IPS DF 19.7 (cell line): ENCODE data around the gene CEND1.

Experiments used
- DNase-seq: peaks from one replicate; pipeline ENCODE4 v3.0.0-alpha.2; 2013; ENCODE audit warnings: low read depth, low spot score

Gene CEND1

DNA sequence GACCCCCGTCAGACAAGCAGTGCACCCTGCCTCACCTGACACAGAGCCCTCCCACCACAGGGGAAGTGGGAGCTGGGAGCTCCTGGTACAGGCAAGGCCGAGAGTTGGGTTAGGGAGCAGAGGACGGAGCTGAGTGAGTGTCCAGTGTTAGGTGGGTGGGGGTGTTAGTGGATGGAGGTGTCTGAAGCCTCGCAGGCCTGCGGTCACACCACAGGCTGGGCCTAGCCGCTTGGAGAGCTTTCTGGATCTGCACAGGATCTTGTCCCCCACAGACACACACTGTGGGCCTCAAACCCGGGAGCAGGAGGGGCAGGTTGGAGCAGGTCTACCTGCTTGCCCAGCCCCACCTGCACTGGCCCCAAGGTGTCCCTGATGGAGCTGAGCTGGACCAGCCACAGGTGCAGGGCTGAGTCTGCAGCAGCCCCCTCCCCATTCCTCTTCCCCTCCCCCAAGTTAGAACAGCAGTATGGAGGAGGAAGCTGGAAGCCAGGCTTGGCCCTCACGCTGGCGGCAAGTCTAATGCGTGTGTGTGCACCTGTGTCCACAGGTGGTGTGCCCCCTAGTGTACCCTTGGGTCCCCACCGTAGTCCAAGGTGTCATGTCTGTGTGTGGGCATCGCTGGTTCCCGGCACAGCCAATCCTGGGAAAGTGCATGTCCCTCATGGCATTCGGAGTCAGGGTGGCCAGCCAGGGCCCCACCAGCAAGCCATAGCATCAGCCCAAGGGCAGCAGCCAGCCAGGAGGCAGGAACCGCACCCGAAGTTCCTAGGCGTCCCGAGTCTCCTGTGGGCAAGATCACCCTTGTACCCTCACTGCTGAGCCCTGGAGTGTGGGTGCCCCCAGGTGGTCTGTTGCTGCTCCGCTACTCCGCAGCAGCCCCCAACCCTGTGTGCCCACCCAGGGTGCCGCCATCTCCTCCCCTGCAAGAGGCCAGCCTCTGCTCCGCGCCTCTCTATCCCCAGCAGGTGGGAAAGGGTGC lies 10.6 kb downstream of the CEND1 start:
- DNase-seq = no peak

GRCh38 chr11:777288-778255 lies 12.3 kb downstream of the CEND1 start, which contains the start of gene GATD1:
TSS of gene GATD1 (minus strand) at chr11:777487. CDS start at chr11:777462, 25 bp downstream.
- no peak for DNase-seq

- no peak for DNase-seq
Measured at GRCh38 chr11:776561-777287, 13.2 kb downstream of the CEND1 start.

GRCh38 chr11:776263-776560 lies 13.7 kb downstream of the CEND1 start:
- DNase-seq = no peak

DNA sequence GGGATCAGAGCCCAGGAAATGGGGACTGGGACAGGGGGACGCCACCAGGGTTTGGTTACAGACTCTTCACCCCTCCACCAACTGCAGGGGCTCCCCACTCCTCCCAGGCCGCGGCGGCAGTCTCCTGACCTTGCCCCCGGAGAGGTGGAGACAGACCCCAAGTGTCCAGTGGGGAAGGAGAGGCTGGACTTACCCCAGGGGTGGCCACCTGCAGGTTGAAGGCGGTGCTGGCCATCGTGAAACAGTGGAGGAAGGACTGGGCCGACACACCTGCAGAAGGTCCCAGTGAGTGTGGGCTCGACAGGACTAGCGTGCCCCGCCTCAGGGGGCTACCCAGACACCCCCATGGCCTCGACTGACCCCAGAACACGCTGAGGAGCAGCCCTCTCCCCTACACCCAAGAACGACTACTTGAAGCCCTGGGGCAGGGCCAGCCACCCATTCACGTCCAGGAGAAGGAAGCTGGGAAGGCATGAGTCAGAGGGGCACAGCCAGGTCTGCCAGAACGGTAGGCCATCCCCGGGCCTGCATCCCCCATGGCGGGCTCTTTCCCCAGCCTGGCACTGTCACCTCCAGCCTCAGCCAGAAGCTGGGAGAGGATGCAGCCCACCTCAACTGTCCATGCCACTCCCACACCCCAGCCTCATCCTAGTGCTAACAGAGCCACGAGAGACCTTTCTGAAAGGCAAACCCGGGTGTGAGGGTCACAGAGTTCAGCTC lies 14.9 kb downstream of the CEND1 start:
- no peak for DNase-seq

GRCh38 chr11:773830-774229 lies 16.1 kb downstream of the CEND1 start:
- DNase-seq = no peak

- no peak for DNase-seq
Measured at GRCh38 chr11:773425-773824, 16.5 kb downstream of the CEND1 start.

DNA sequence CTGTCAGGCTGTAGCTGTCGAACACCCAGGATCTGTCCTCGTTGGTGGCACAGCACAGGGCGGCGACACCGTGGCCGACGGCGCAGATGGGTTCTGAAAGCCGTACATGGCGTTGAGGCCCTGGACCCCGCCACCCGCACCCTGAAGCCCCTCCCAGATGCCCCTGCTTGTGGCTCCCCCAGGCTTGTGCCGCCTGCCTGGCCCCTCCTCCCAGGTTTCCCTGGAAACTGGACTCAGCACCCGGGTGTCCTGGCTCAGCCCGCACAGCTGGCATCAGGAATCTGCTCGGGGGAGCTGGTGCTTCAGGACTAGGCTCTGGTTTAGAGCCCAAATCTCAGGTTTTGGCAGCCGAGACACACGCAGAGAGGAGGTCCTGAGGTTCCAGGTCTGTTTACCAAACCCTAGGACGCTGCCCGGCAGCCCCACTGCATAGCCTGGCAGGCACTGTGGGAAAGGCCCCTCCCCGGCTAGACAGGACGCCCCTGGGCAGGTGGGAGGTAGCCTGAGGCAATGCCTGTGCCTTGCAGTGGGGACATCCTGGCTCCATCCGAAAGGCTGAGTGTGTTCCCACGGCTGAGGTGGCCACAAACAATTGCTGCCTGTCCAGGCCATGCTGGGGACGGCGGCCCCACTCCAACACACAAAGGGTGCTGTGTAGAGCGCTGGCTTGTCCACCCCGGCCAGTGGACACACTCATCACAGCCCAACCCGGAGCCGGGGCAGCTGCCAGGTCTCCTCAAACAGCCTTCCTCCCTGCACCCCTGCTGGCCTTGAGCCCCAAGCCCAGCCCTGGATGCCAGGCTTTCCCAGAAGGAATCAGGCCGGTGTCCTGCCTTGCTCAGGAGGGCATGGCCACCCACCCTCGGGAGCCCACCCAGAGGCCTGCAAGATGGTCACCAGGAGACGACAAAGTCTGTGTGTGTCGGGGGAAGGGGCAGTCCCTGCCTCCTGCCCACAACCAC lies 17.2 kb downstream of the CEND1 start:
- no peak for DNase-seq

DNA sequence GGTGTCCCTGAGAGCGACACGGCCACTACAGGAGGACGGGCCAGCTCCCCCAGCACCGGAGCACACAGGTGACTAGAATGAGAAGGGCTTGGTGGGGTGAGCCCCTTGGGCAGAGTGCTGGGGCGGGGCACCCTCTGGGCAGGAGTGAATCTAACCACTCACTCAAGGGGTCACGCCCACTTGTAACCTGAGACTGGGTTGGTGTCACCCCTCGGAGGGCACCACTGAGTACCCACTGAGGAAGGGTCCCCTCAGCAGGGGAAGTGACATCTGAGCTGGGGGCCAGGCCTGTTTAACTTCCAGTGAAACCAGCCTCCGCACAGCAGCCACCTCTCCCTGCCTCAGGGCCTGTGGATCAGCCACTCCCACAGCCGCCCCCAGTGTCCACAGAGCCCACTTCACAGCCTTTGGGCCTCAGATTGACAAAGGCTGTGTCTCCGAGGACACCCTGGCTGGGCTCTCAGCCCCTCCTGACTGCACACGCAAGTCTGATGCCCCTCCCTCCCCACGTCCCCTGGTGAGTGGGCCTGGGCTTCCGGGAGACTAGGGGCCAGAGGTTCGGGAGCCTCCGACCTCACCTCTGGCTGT lies 18.2 kb downstream of the CEND1 start:
- no peak for DNase-seq

DNA sequence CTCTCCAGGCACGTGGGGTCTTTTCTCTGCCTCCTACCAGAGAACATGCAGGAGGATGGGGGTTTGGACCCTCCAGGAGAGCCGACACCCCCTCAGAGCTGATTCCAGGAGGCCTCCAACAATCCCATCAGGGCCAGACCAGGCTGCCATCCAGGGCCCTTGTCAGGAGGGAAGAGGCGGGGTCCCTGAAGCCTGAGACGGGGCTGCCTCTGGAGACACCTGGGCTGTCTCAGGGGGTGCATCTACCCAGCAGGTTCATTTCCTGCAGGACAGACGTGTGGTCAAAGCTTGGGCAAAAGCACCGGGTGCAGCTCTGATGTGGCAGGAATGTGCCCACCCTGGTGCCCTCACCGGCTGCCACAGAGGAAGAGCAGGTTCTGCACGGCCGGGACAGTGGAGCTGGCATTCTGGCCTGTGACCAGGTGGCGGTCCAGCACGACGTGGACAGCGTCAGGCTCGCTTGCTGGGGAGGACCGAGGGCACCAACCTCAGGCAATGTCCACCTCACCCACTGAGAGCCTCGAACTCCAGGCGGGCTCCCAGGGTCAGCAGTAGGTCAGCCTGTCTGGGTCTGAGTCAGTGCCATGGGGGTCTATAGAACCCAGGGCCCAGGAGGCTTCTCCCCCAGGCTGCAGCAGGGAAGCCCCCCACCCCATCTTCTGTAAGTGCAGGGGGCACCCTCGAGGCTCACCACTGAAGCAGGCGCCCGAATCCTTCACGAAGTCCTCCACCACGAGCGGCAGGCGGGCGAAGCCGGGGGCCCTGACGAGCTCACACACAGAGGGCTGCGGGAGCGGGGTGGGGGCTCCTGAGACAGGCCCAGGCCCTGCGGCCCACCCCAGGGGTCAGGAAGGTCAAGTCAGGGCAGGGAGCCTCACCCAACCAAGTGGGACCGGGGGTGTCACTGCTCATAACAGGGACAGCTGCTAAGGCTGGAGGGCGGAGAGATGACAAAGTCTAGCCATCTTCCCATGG lies 19.0 kb downstream of the CEND1 start:
- no peak for DNase-seq

- no peak for DNase-seq
Measured at GRCh38 chr11:769887-770641, 19.8 kb downstream of the CEND1 start.

GRCh38 chr11:767238-767637 lies 22.7 kb downstream of the CEND1 start:
- no peak for DNase-seq

- DNase-seq = no peak
Measured at GRCh38 chr11:766936-767210, 23.0 kb downstream of the CEND1 start.

DNA sequence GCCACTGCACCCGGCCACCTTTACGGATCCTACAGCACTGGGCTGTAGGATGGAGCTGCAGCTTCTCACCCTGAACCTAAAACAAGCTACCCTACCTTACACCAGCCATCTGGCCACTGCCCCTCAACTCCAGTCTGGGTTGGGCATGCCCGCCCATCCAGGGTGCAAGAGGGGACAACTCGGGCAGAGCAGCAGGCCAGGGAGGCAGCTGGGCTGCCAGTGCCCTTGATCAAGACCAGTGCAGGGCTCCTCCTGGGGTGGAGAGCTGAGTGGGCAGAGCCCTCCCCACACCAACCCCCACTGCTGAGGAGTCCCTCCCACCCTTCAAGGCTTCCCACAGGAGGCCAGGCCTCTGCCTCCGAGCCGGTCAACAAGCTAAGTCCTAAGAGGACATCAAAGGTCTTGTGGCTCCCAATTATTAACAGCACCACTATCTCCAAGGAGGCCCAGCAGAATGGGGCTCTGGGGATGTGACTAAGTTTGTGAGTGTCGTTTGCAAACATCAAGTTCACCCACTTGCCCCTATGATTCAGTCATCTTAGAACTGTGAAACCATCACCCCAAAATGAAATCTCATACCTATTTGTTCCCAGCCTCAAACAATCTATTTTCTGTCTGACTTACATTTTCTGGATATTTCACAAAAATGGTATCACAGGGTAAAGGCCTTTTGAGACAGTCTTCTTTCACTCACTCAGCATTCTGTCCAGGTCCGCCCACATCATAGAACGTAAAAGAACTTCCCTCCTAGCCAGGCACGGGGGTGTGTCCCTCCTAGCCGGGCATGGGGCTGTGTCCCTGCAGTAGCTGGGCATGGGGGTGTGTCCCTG lies 23.6 kb downstream of the CEND1 start:
- no peak for DNase-seq

DNA sequence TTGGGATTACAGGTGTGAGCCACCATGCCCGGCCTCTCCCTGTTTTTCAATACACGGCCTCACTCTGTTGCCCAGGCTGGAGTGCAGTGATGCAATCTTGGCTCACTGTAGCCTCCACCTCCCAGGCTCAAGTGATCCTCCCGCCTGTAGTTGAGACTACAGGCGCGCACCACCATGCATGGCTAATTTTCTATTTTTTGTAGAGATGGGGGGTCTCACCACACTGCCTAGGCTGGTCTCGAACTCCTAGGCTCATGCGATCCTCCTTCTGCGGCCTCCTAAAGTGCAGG lies 24.1 kb downstream of the CEND1 start:
- DNase-seq = no peak

- DNase-seq = no peak
Measured at GRCh38 chr11:765025-765801, 24.7 kb downstream of the CEND1 start.
